Fibroblast of skin of right biceps (primary cell): Measurements from ENCODE around the gene WDR7.
A peak's percentile ranks its signal among the peaks of the same experiment; 100 is the strongest.

Source experiments
- DNase-seq: peaks from one replicate; pipeline ENCODE4 v3.0.0-alpha.2; 2013

The WDR7 gene

DNA sequence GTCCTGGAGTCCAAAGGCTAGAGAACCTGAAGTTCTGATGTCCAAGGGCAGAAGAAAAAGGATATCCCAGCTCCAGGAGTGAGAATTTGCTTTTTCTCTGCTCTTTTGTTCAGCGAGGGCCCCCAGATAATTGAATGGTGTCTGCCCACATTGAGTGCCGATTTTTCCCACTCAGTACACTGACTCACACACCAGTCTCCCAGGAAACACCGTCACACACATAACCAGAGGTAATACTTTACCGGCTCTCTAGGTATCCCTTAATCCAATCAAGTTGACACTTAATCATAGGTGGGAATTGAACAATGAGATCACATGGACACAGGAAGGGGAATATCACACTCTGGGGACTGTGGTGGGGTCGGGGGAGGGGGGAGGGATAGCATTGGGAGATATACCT, 161.5 kb downstream of the WDR7 start:
- DNase-seq: no peak

- DNase-seq: no peak
Measured at GRCh38 chr18:56815926-56816325, 164.8 kb downstream of the WDR7 start.

DNA sequence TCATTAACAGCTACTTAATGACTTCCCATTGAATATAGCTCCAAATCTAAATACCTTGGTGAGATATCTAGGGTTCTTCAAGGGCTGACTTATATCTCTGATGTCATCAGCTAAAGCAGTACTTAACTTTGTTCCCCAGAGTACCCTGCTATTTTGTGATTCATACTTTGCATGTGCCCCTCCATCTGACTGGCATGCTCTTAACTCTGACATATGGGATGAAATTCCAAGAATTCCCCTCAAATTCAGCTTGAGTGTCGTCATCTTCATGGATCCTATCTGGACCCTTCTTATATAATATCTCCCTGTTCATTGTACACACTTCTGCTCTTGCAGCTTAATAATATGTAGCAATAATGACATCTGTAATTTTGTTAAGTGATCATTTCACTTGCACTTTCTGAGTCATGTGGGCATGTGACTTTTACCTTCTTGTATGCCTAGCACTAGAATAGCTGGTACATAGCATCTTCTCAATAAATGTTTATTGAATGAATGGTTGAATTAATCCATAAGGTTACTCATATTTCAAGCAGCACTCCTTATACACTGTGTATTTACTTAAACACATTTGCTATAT, 172.9 kb downstream of the WDR7 start:
- DNase-seq: peak; percentile 54

DNA sequence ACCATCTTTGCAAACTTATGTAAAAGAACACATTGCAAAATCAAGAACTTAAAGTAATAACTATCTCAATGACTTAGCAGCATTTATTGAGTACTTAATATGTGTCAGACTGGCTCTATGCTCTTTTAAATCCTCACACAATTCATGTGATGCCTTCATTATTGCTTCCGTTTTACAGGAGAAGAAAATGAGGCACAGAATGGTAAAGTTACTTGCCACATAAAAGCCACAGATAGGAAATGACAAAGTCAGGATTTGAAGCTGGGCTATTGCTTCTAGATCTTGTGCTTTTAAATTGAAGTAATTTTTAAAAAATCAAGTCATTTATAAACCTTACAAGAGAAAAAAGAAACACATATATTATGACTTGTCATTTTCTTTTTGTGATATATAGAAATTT, 174.2 kb downstream of the WDR7 start:
- no peak for DNase-seq

GRCh38 chr18:56825878-56826277, 174.7 kb downstream of the WDR7 start:
- no peak for DNase-seq

- DNase-seq: peak; percentile 36
Measured at GRCh38 chr18:56831988-56832387, 180.8 kb downstream of the WDR7 start.

- peak; percentile 16 for DNase-seq
Measured at GRCh38 chr18:56835331-56835730, 184.2 kb downstream of the WDR7 start.

- DNase-seq: no peak
Measured at GRCh38 chr18:56836173-56836572, 185.0 kb downstream of the WDR7 start.

DNA sequence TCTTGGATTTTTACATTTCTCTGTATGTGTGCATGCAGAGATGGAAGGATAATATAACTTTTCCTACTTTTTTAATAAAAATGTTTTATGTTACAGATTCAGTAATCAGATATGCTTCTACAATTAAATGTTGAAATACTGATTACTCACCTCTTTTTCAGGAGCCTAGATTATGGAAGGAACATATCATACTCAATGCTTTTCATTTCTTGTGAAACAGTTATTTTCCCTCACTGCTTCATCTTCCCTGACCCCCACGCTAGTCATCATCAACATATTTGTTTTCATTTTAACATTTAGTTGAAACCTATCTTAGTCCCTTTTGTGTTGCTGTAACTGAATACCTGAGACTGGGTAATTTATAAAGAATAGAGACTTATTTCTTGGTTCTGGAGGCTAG, 190.7 kb downstream of the WDR7 start:
- DNase-seq: no peak

DNA sequence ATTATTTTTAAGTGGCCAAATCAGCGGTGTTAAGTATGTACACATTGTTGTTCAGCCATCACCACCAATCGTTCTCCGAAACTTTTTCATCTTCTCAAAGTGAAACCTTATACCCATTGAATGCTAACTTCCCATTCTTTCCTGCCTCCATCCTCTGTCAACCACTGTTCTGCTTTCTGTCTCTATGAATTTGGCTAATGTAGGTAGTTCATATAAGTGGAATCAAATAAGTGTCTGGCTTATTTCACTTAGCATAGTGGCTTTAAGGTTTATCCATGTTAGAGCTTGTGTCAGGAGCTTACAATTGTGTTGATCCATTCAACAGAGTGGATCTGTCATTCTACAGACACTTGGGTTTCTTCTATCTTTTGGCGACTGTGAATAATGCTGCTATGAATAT, 192.1 kb downstream of the WDR7 start:
- no peak for DNase-seq

DNA sequence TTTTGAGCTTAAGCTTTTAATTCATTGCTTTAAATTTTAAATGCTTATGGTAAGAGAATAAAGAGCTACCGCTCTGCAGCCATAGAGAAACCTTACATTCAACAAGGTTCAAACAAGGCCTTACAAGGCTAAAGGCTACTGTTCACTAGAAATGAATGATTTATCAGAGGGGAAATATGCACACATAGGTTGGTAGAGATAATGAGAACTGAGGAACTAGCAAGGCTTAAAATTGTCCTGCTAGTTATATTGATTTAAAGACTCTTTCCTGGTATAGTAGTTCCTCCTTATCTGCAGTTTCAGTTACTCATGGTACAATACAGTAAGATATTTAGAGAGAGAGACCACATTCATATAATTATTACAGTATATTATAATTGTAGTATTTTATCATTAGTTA, 193.4 kb downstream of the WDR7 start:
- no peak for DNase-seq

GRCh38 chr18:56851774-56852173, 200.6 kb downstream of the WDR7 start:
- no peak for DNase-seq

DNA sequence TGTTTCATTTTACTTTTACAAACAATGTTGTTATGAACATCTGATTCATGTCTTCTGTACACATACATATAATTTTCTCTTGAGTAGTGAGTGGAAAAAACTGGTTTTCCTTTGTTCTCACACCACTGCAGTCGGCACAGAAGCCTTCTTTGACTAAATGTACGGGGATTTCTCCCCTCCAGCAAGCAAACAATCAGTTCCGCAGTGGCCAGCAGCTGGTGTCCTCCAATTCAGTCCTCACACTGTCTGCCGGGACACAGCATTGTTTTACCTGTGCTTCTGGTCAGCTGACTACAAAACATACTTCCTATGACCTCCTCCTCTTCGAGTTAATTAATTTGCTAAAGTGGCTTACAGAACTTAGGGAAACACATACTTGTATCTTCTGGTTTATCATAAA, 202.8 kb downstream of the WDR7 start:
- DNase-seq: no peak

DNA sequence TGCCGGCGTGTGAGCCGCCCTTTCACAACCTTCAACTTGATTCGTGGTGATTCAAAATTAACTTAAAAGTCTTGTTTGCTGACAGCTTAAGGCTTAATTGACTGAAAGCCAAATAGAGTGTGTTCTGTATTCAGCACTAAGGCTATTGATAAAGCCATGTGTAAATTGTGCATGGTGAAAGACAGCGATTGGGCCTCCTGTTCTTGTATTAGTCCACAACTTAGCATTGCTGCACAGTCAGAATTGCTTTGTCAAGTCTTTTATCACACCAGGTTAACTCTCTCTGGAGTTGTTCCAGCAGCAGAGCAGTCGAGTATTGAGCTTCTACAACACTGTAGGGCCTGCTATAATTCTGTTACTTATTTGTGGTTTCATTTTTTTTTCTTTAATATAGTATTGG, 210.1 kb downstream of the WDR7 start:
- DNase-seq: no peak

DNA sequence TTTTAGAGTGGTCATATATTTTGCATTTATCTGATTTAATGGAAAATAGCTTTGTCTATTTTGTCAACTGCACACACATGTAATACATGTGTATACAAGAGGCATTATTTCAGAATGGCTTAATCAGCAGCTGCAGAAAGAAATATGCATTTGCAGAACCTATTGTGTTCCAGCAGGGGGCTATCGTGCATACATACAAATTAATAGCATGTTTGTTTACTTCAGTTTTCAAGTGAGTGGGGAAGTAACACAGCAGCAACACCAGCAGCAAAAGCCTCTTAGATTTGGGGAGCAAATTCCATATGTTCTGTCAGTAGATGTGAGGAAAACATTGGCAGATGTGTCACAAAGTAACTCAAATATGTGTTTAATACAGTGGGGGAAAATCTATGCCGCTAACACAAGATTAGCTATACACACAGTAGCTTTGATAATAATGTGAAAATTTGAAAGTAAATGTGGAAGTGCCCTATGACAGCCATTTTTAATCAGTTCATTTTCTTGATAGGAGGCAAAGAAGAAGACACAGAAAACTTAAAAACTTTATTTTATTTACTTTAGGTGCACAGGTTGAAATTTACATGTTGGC, 218.1 kb downstream of the WDR7 start:
- DNase-seq: peak; percentile 49

DNA sequence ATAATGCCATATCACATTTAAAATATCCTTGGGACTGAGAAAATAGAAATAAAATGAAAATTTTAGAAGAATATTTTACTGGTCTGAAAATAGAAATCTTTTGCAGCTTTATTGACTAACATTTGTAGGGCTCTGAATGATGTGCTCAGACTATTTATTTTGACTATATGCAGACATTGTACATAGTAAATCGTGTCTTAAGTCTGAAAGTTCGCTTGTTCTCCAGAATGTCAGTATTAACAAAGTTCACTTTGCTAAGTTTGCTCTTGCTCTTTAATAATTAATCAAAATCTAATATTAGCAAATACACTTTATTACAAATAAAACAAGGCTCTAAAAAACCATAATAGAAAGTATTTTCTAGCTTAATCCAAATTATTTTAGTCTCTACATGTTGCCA, 219.8 kb downstream of the WDR7 start:
- no peak for DNase-seq

DNA sequence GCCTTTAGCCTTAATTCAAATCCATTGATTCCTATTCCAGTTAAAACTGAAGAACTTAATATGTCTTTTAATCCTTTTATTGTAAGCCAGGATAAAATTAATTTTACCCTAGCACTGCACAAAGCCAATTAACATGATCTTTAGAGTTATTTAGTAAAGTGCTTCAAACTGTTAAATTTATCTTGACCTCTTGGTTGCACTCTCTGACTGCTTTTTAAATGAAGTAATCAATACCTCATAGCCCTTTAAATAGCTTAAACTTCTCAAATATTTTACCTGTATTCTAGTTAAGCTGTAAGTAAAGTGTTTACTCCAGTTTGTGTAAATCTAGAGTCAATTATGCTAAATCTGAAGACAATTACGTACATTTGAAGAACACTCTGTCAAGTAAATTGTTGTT, 221.0 kb downstream of the WDR7 start:
- DNase-seq: no peak

DNA sequence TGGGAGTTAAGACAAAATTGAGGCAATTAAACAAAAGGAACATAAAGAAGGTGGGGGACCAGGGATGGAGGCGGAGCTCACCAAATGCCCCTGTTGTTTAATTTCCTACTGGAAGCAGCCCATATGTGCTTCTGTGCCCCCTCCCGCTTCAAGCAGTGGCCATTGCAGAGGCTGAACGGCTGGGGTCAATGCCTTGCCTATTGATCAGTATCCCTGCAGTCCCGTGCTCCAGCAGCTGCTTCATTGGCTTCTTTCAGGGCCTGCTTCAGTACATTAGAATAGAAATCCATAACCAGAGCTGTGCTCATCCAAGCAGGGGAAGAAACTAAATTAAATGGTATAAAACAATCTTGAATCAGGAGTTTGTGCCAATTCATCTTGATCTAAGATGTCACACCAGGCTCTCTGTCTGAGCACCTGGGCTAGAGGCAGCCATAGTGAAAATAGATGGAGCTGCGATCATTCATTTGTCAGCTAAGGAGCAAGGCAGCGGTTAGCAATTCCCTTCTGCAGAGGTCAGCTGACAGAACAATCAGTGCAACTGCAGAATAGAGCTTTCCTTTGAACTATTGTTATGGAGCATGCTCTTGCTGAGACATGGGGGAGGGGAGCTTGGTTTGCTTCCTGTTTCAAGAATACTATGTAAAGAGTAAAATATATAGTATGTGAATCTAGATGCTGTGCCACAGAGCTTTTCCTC, 222.4 kb downstream of the WDR7 start:
- DNase-seq: peak; percentile 6

DNA sequence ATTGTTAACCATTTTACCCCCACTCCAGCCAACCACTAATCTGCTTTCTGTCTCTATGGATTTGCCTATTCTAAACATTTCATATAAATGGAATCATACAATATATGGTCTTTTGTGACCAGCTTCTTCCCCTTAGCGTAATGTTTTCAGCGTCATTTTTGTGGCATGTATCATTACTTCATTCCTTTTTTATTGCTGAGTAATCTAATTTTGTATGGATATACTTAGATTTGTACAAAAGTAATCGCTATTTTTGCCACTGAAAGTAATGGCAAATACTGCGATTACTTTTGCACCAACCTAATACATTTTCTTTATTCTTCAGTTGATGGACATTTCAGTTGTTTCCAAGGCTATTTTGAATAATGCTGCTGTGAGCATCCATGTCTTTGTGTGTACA, 227.6 kb downstream of the WDR7 start:
- no peak for DNase-seq

DNA sequence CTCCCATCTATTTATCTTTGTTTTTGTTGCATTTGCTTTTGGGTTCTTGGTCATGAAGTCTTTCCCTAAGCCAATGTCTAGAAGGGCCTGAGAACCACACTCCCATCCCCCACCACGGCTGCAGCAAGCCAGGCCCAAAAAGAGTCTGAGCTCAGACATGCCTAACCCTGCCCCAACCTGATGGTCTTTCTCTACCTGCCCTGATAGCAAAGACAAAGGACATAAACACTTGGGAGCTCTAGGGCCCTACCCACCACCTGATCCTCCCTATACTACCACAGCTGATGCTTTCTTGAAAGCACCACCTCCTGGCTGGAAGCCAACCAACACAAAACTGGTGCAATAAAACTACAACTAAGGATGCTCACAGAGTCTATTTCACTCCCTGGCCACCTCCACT, 233.4 kb downstream of the WDR7 start:
- no peak for DNase-seq

GRCh38 chr18:56888978-56889377, 237.8 kb downstream of the WDR7 start:
- no peak for DNase-seq

GRCh38 chr18:56889621-56890020, 238.5 kb downstream of the WDR7 start:
- no peak for DNase-seq

- DNase-seq: peak; percentile 90
Measured at GRCh38 chr18:56890632-56891031, 239.5 kb downstream of the WDR7 start.

DNA sequence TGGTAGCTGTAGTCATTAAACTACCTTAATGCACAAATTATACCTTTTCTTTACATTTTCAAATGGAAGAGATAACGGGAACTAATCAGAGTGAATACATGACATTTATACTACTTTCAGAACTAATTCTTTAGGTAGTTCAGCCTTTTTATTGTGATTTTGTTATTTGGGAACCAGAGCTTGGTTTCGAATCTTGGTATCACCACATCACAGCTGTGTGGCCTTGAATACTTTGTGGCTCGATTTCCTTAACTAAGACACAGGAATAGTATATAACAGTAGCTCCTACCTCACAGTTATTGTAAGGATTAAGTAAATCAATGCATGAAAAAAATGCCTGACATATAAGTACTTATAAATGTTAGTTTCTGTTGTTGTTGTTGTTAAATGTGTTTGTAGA, 240.0 kb downstream of the WDR7 start:
- DNase-seq: no peak

DNA sequence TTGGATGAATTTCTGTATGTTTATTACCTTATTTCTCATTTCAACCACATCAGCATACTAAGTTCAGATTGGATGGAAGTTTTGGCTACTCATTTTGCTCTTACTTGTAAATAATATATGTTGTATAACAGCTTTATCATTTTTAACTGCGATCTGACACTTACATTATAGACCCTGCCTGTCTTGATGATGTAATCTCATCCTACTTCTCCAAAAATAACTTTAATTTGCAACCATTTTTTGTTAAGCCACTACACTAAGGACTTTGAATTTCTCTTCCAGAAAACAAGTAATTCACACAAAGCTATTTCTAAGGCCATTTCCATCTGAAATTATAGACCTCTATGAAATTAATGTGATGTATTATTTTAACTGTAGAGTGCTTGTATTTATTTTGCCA, 240.7 kb downstream of the WDR7 start:
- no peak for DNase-seq
